Hematopoietic multipotent progenitor cell treated with erythropoietin and hydrocortisone succinate and interleukin-3 and kit ligand, for 8 days (in vitro differentiated cells): ENCODE results near the gene FGF5.
"Not testable (repeated sequence)": the region's sequence is repeated elsewhere in the genome, so short reads cannot be mapped to it uniquely, and the experiment has no call there.

Source experiments
- DNase-seq: peaks from one replicate; pipeline ENCODE4 v3.0.0-alpha.2; 2015

The FGF5 gene

GRCh38 chr4:80266253-80266901 lies at the start of gene FGF5:
TSS of gene FGF5 (plus strand) at chr4:80266664. CDS start at chr4:80266825, 161 bp downstream.
- no peak for DNase-seq

- no peak for DNase-seq
These were observed 47.0 kb upstream of the FGF5 start for GRCh38 chr4:80219301-80220025.

GRCh38 chr4:80220711-80221110 lies 45.8 kb upstream of the FGF5 start:
- DNase-seq: no peak

- peak; percentile 37 for DNase-seq
These were observed 45.3 kb upstream of the FGF5 start for GRCh38 chr4:80221161-80221560.

- no peak for DNase-seq
These were observed 40.9 kb upstream of the FGF5 start for GRCh38 chr4:80225595-80225994.

- no peak for DNase-seq
These were observed 40.4 kb upstream of the FGF5 start for GRCh38 chr4:80226094-80226493.

GRCh38 chr4:80228460-80228859 lies 38.0 kb upstream of the FGF5 start:
- DNase-seq: no peak

GRCh38 chr4:80229128-80229527 lies 37.3 kb upstream of the FGF5 start:
- no peak for DNase-seq

- no peak for DNase-seq
These were observed 36.9 kb upstream of the FGF5 start for GRCh38 chr4:80229590-80229989.

GRCh38 chr4:80231180-80231579 lies 35.3 kb upstream of the FGF5 start:
- DNase-seq: no peak

GRCh38 chr4:80232707-80233370 lies 33.6 kb upstream of the FGF5 start:
- DNase-seq: no peak

GRCh38 chr4:80233390-80233789 lies 33.1 kb upstream of the FGF5 start:
- DNase-seq: no peak

- no peak for DNase-seq
These were observed 31.0 kb upstream of the FGF5 start for GRCh38 chr4:80235451-80235850.

GRCh38 chr4:80237992-80238391 lies 28.5 kb upstream of the FGF5 start:
- DNase-seq: no peak

GRCh38 chr4:80239480-80240150 lies 26.8 kb upstream of the FGF5 start:
- no peak for DNase-seq

GRCh38 chr4:80240976-80241375 lies 25.5 kb upstream of the FGF5 start:
- no peak for DNase-seq

GRCh38 chr4:80243274-80244018 lies 23.0 kb upstream of the FGF5 start:
- no peak for DNase-seq

GRCh38 chr4:80247484-80247883 lies 19.0 kb upstream of the FGF5 start:
- DNase-seq: not testable (repeated sequence)

GRCh38 chr4:80249144-80249543 lies 17.3 kb upstream of the FGF5 start:
- DNase-seq: no peak

- DNase-seq: peak; percentile 23
These were observed 14.0 kb upstream of the FGF5 start for GRCh38 chr4:80252427-80252826.

- no peak for DNase-seq
These were observed 13.5 kb upstream of the FGF5 start for GRCh38 chr4:80252953-80253352.

GRCh38 chr4:80253510-80253909 lies 13.0 kb upstream of the FGF5 start:
- DNase-seq: peak; percentile 80

GRCh38 chr4:80254114-80254513 lies 12.3 kb upstream of the FGF5 start:
- no peak for DNase-seq
